ENCODE results near the gene SOX8.

DNA sequence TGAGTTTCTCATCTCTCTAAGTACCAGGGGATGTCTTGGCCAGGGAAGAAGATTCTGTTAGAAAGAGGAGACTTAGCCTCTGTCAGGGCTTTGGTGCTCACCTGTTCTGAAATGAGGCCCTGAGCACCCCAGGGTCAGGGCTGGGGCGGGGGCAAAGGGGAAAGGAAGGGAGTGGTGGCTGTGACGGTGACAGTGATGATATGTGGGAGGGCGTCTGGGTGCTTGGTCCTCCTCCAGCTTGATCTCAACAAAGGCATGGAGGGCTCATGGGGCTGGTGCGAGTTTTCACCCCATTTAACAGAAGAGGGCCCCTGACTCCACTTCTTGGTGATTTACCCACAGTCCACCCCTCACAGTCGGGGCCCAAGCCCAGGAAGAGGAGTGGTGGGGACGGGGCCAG, 15.1 kb downstream of the SOX8 start:
- TF ChIP-seq, protein P1, sequence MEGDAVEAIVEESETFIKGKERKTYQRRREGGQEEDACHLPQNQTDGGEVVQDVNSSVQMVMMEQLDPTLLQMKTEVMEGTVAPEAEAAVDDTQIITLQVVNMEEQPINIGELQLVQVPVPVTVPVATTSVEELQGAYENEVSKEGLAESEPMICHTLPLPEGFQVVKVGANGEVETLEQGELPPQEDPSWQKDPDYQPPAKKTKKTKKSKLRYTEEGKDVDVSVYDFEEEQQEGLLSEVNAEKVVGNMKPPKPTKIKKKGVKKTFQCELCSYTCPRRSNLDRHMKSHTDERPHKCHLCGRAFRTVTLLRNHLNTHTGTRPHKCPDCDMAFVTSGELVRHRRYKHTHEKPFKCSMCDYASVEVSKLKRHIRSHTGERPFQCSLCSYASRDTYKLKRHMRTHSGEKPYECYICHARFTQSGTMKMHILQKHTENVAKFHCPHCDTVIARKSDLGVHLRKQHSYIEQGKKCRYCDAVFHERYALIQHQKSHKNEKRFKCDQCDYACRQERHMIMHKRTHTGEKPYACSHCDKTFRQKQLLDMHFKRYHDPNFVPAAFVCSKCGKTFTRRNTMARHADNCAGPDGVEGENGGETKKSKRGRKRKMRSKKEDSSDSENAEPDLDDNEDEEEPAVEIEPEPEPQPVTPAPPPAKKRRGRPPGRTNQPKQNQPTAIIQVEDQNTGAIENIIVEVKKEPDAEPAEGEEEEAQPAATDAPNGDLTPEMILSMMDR (IDR thresholded peaks at IDR 0.05): no peak
- no peak for TF ChIP-seq POLR2AphosphoS5 (IDR thresholded peaks at IDR 0.05; ENCODE audit: insufficient read depth in 1 of 2, low read depth in 1 of 2)
